ENCODE measurements around the gene DTNBP1. TPM values are rescaled to one million over a fixed set of nuclear protein-coding genes. Genes with fewer than 3 reads are reported as not detected.

Gene DTNBP1
- polyA plus RNA-seq, 3 donors, result 21.3 to 26.4 (median 22.2) TPM

- peak in 8 of 11 donors; percentile 36 to 75 (median 51) for DNase-seq (ENCODE audit: extremely low read depth in 1 of 11, low read depth in 9 of 11, low spot score in 4 of 11)
Measured at GRCh38 chr6:15574486-15574885, 88.3 kb downstream of the DTNBP1 start.

- no peak for DNase-seq (ENCODE audit: extremely low read depth in 1 of 11, low read depth in 9 of 11, low spot score in 4 of 11)
Measured at GRCh38 chr6:15574023-15574422, 88.8 kb downstream of the DTNBP1 start.

GRCh38 chr6:15573384-15573783 lies 89.4 kb downstream of the DTNBP1 start:
- no peak for DNase-seq (ENCODE audit: extremely low read depth in 1 of 11, low read depth in 9 of 11, low spot score in 4 of 11)

- DNase-seq (ENCODE audit: extremely low read depth in 1 of 11, low read depth in 9 of 11, low spot score in 4 of 11), result no peak
Measured at GRCh38 chr6:15572296-15573016, 90.4 kb downstream of the DTNBP1 start.

GRCh38 chr6:15570171-15570570 lies 92.7 kb downstream of the DTNBP1 start:
- DNase-seq (ENCODE audit: extremely low read depth in 1 of 11, low read depth in 9 of 11, low spot score in 4 of 11), result no peak

GRCh38 chr6:15569035-15569995 lies 93.5 kb downstream of the DTNBP1 start:
- DNase-seq (ENCODE audit: extremely low read depth in 1 of 11, low read depth in 9 of 11, low spot score in 4 of 11), result peak in 6 of 11 donors; percentile 23 to 60 (median 45)

- no peak for DNase-seq (ENCODE audit: extremely low read depth in 1 of 11, low read depth in 9 of 11, low spot score in 4 of 11)
Measured at GRCh38 chr6:15562977-15563376, 99.9 kb downstream of the DTNBP1 start.

- DNase-seq (ENCODE audit: extremely low read depth in 1 of 11, low read depth in 9 of 11, low spot score in 4 of 11), result no peak
Measured at GRCh38 chr6:15561447-15562199, 101.2 kb downstream of the DTNBP1 start.

- DNase-seq (ENCODE audit: extremely low read depth in 1 of 11, low read depth in 9 of 11, low spot score in 4 of 11), result no peak
Measured at GRCh38 chr6:15560713-15561112, 102.1 kb downstream of the DTNBP1 start.

GRCh38 chr6:15557174-15557573 lies 105.7 kb downstream of the DTNBP1 start:
- no peak for DNase-seq (ENCODE audit: extremely low read depth in 1 of 11, low read depth in 9 of 11, low spot score in 4 of 11)

- DNase-seq (ENCODE audit: extremely low read depth in 1 of 11, low read depth in 9 of 11, low spot score in 4 of 11), result no peak
Measured at GRCh38 chr6:15556711-15557110, 106.1 kb downstream of the DTNBP1 start.

GRCh38 chr6:15555101-15556038 lies 107.5 kb downstream of the DTNBP1 start:
- no peak for DNase-seq (ENCODE audit: extremely low read depth in 1 of 11, low read depth in 9 of 11, low spot score in 4 of 11)

GRCh38 chr6:15554728-15555100 lies 108.1 kb downstream of the DTNBP1 start:
- no peak for DNase-seq (ENCODE audit: extremely low read depth in 1 of 11, low read depth in 9 of 11, low spot score in 4 of 11)

- no peak for DNase-seq (ENCODE audit: extremely low read depth in 1 of 11, low read depth in 9 of 11, low spot score in 4 of 11)
Measured at GRCh38 chr6:15553736-15554294, 109.0 kb downstream of the DTNBP1 start.

GRCh38 chr6:15553031-15553430 lies 109.8 kb downstream of the DTNBP1 start:
- DNase-seq (ENCODE audit: extremely low read depth in 1 of 11, low read depth in 9 of 11, low spot score in 4 of 11), result no peak

GRCh38 chr6:15551798-15552197 lies 111.0 kb downstream of the DTNBP1 start:
- DNase-seq (ENCODE audit: extremely low read depth in 1 of 11, low read depth in 9 of 11, low spot score in 4 of 11), result no peak

- DNase-seq (ENCODE audit: extremely low read depth in 1 of 11, low read depth in 9 of 11, low spot score in 4 of 11), result no peak
Measured at GRCh38 chr6:15551262-15551661, 111.6 kb downstream of the DTNBP1 start.

- DNase-seq (ENCODE audit: extremely low read depth in 1 of 11, low read depth in 9 of 11, low spot score in 4 of 11), result no peak
Measured at GRCh38 chr6:15550546-15551123, 112.2 kb downstream of the DTNBP1 start.

All from renal cortex interstitium (tissue), 11 donors.